Loucy (cell line): ENCODE results near the gene KSR2.

ENCODE experiments used
- H2AFZ ChIP-seq: fragments of 200-600 bp; sonication (generic); 2 replicates; pipeline ENCODE4 v1.6.0; 2016; ENCODE audit warnings: antibody characterized with exemption, mild to moderate bottlenecking, low read length, moderate library complexity
- H3F3A ChIP-seq: fragments of 200-600 bp; 2 replicates; pipeline ENCODE4 v1.6.0; 2016; ENCODE audit warnings: antibody characterized with exemption, low read depth, mild to moderate bottlenecking
- H3K27me3 ChIP-seq: fragments of 200-600 bp; sonication (generic); 2 replicates; pipeline ENCODE4 v1.6.1; 2014; ENCODE audit warnings: low read length, mild to moderate bottlenecking; ENCODE audit not compliant: insufficient read depth, poor library complexity, severe bottlenecking
- H3K36me3 ChIP-seq: fragments of 200-600 bp; sonication (generic); 2 replicates; pipeline ENCODE4 v1.6.1; 2016; ENCODE audit warnings: low read length; ENCODE audit not compliant: insufficient read depth
- H3K4me1 ChIP-seq: fragments of 200-600 bp; sonication (generic); 2 replicates; pipeline ENCODE4 v1.5.1; 2014; ENCODE audit warnings: low read length, mild to moderate bottlenecking; ENCODE audit not compliant: insufficient read depth, poor library complexity, severe bottlenecking
- H3K4me2 ChIP-seq: fragments of 200-600 bp; sonication (generic); 2 replicates; pipeline ENCODE4 v1.6.0; 2014; ENCODE audit warnings: antibody characterized with exemption, low read length, low read depth, mild to moderate bottlenecking; ENCODE audit not compliant: poor library complexity, severe bottlenecking
- H3K4me3 ChIP-seq: fragments of 200-600 bp; sonication (generic); 2 replicates; pipeline ENCODE4 v1.5.1; 2014; ENCODE audit warnings: low read length, mild to moderate bottlenecking, mixed read lengths; ENCODE audit not compliant: poor library complexity, severe bottlenecking
- H3K79me2 ChIP-seq: fragments of 200-600 bp; sonication (generic); 2 replicates; pipeline ENCODE4 v1.6.1; 2014; ENCODE audit warnings: low read length; ENCODE audit not compliant: insufficient read depth
- H3K9ac ChIP-seq: fragments of 200-600 bp; sonication (generic); 2 replicates; pipeline ENCODE4 v1.6.0; 2014; ENCODE audit warnings: mild to moderate bottlenecking, low read depth, low read length, moderate library complexity; ENCODE audit not compliant: poor library complexity, severe bottlenecking
- H3K9me2 ChIP-seq: fragments of 200-600 bp; sonication (generic); replicated peaks from 2 replicates; pipeline ENCODE4 v1.6.1; 2016; ENCODE audit warnings: low read depth, low read length, mixed read lengths
- H3K9me3 ChIP-seq: fragments of 200-600 bp; sonication (generic); 2 replicates; pipeline ENCODE4 v1.6.1; 2014; ENCODE audit warnings: mild to moderate bottlenecking, antibody characterized with exemption, low read length, low read depth; ENCODE audit not compliant: insufficient read depth
- H4K20me1 ChIP-seq: fragments of 200-600 bp; sonication (generic); 2 replicates; pipeline ENCODE4 v1.6.0; 2014; ENCODE audit warnings: antibody characterized with exemption, low read length, mild to moderate bottlenecking; ENCODE audit not compliant: insufficient read depth, poor library complexity, severe bottlenecking
- EZH2phosphoT487 ChIP-seq: fragments of 200-600 bp; IDR thresholded peaks from 2 replicates; pipeline ENCODE4 v1.6.1; 2018; ENCODE audit warnings: antibody characterized with exemption, mild to moderate bottlenecking, moderate library complexity, borderline replicate concordance
- TF ChIP-seq, protein P1 (sequence below): fragments of 200-600 bp; sonication (generic); conservative IDR thresholded peaks from 2 replicates; pipeline ENCODE4 v1.5.1; 2014; ENCODE audit warnings: mild to moderate bottlenecking, antibody characterized with exemption, low read length

Gene KSR2

DNA sequence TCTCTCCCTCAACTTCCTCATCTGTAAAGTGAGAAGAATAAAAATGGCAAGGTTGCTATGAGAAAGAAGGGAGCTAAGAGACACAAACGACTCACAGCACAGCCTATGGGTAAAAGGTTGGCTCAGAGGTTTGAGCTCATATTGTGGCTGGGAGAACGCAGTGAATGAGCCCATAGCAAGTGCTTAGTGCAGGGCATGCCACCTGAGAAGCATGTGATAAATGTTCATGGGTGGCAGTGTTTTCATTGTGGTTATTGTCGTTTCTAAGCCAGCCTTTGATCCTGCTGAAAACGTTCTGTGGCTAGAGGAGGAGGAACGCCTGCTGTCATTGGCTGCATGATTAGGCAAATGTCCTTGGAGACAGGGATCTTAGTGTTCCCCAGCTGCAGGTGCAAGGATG is 150.4 kb downstream of the KSR2 start:
- Histone ChIP-seq H4K20me1 (no peaks in the 10 kb centered on the region), H3K4me1 (no peaks in the 10 kb centered on the region), H3K36me3 (no peaks in the 10 kb centered on the region), H3K9me2 (no peaks in the 10 kb centered on the region), H3K79me2 (no peaks in the 10 kb centered on the region), H3K27me3 (no peaks in the 10 kb centered on the region), H2AFZ (no peak overlapping the region), H3F3A (no peaks in the 10 kb centered on the region), H3K4me3 (no peak overlapping the region), H3K9ac (no peak overlapping the region), H3K9me3 (no peaks in the 10 kb centered on the region), H3K4me2 (no peak overlapping the region)
- no peak for TF ChIP-seq EZH2phosphoT487
- TF ChIP-seq, protein P1, sequence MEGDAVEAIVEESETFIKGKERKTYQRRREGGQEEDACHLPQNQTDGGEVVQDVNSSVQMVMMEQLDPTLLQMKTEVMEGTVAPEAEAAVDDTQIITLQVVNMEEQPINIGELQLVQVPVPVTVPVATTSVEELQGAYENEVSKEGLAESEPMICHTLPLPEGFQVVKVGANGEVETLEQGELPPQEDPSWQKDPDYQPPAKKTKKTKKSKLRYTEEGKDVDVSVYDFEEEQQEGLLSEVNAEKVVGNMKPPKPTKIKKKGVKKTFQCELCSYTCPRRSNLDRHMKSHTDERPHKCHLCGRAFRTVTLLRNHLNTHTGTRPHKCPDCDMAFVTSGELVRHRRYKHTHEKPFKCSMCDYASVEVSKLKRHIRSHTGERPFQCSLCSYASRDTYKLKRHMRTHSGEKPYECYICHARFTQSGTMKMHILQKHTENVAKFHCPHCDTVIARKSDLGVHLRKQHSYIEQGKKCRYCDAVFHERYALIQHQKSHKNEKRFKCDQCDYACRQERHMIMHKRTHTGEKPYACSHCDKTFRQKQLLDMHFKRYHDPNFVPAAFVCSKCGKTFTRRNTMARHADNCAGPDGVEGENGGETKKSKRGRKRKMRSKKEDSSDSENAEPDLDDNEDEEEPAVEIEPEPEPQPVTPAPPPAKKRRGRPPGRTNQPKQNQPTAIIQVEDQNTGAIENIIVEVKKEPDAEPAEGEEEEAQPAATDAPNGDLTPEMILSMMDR = no peak

DNA sequence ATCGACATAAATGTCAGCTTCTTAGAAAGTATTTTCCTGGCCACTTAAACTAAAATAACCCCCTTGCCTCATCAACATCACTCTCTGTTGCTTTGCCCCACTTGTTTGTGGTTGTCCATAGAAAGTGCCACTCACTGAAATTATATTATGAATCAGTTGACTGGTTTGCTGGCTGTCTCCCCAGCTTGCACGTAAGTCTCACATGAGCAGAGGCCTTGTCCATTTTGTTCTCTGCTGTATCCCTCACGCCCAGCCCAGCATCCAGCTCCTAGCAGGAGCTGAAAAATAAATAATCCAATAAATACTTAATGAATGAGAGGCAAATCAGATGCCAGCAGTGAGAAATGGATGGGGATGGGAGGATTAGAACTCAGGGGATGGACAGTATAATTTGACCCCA is 159.3 kb downstream of the KSR2 start:
- no peak overlapping the region for H3K9ac ChIP-seq
- no peaks in the 10 kb centered on the region for H3K27me3 ChIP-seq
- H3F3A ChIP-seq = no peaks in the 10 kb centered on the region
- no peak overlapping the region for H3K4me3 ChIP-seq
- H3K36me3 ChIP-seq = no peaks in the 10 kb centered on the region
- H3K9me2 ChIP-seq = no peaks in the 10 kb centered on the region
- H2AFZ ChIP-seq = no peak overlapping the region
- no peaks in the 10 kb centered on the region for H4K20me1 ChIP-seq
- no peak for TF ChIP-seq EZH2phosphoT487
- TF ChIP-seq, protein P1 = no peak
- H3K4me2 ChIP-seq = no peak overlapping the region
- no peaks in the 10 kb centered on the region for H3K79me2 ChIP-seq
- no peaks in the 10 kb centered on the region for H3K4me1 ChIP-seq
- no peaks in the 10 kb centered on the region for H3K9me3 ChIP-seq

DNA sequence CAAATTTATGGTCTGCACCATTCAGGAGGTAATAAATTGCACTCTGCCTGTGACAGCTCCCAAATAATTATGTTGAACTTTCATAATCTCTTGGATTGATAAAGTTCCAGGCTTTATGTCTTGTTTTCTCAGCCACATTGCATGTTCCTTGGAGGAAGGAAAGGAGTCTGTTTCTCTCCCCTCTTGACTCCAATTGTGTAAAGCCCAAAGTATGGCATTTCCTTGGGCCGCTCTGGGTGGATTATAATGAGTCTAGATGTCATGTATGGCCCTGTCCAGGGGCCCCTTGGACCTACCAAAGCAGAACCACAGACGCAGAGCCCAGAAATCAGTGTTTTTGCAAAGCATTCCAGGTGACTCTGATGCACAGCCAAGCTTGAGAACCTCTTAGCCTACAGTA is 160.8 kb downstream of the KSR2 start:
- H3K9me3 ChIP-seq = no peaks in the 10 kb centered on the region
- H2AFZ ChIP-seq = no peak overlapping the region
- H3K9ac ChIP-seq = no peak overlapping the region
- H3K4me3 ChIP-seq = no peak overlapping the region
- H4K20me1 ChIP-seq = no peaks in the 10 kb centered on the region
- no peaks in the 10 kb centered on the region for H3K27me3 ChIP-seq
- H3K4me1 ChIP-seq = no peaks in the 10 kb centered on the region
- no peaks in the 10 kb centered on the region for H3K36me3 ChIP-seq
- no peaks in the 10 kb centered on the region for H3K79me2 ChIP-seq
- no peak for TF ChIP-seq EZH2phosphoT487
- TF ChIP-seq, protein P1 = no peak
- H3K4me2 ChIP-seq = no peak overlapping the region
- no peaks in the 10 kb centered on the region for H3K9me2 ChIP-seq
- no peaks in the 10 kb centered on the region for H3F3A ChIP-seq
